Hematopoietic multipotent progenitor cell treated with erythropoietin and hydrocortisone succinate and interleukin-3 and kit ligand, for 15 days (in vitro differentiated cells): Measurements from ENCODE around the gene TRIP12.
"Not testable (repeated sequence)": the region's sequence is repeated elsewhere in the genome, so short reads cannot be mapped to it uniquely, and the experiment has no call there.

Experiments used
- DNase-seq: peaks from one replicate; pipeline ENCODE4 v3.0.0-alpha.2; 2015; ENCODE audit warnings: low spot score

Gene TRIP12

GRCh38 chr2:229874647-229875046 lies 47.2 kb downstream of the TRIP12 start:
- no peak for DNase-seq

GRCh38 chr2:229873123-229873581 lies 48.7 kb downstream of the TRIP12 start:
- DNase-seq = no peak

- no peak for DNase-seq
These were observed 50.7 kb downstream of the TRIP12 start for GRCh38 chr2:229870903-229871656.

GRCh38 chr2:229869226-229869625 lies 52.6 kb downstream of the TRIP12 start:
- no peak for DNase-seq

- no peak for DNase-seq
These were observed 53.0 kb downstream of the TRIP12 start for GRCh38 chr2:229868794-229869193.

GRCh38 chr2:229865033-229865432 lies 56.8 kb downstream of the TRIP12 start:
- no peak for DNase-seq

- no peak for DNase-seq
These were observed 60.4 kb downstream of the TRIP12 start for GRCh38 chr2:229861431-229861830.

- DNase-seq = no peak
These were observed 61.5 kb downstream of the TRIP12 start for GRCh38 chr2:229860334-229860733.

GRCh38 chr2:229858351-229858750 lies 63.5 kb downstream of the TRIP12 start:
- DNase-seq = no peak

GRCh38 chr2:229857634-229858033 lies 64.2 kb downstream of the TRIP12 start:
- no peak for DNase-seq

- DNase-seq = no peak
These were observed 65.4 kb downstream of the TRIP12 start for GRCh38 chr2:229856413-229856812.

- DNase-seq = no peak
These were observed 66.7 kb downstream of the TRIP12 start for GRCh38 chr2:229855116-229855515.

- DNase-seq = peak; percentile 34
These were observed 69.2 kb downstream of the TRIP12 start for GRCh38 chr2:229852565-229852964.

GRCh38 chr2:229851870-229852269 lies 69.9 kb downstream of the TRIP12 start:
- DNase-seq = peak; percentile 17

GRCh38 chr2:229850355-229851275 lies 71.2 kb downstream of the TRIP12 start:
- not testable (repeated sequence) for DNase-seq

GRCh38 chr2:229849073-229849472 lies 72.7 kb downstream of the TRIP12 start:
- no peak for DNase-seq

GRCh38 chr2:229843613-229844012 lies 78.2 kb downstream of the TRIP12 start:
- DNase-seq = no peak

- no peak for DNase-seq
These were observed 83.1 kb downstream of the TRIP12 start for GRCh38 chr2:229838729-229839128.

GRCh38 chr2:229836847-229837246 lies 85.0 kb downstream of the TRIP12 start:
- DNase-seq = no peak

GRCh38 chr2:229835596-229836283 lies 86.1 kb downstream of the TRIP12 start:
- no peak for DNase-seq

- DNase-seq = not testable (repeated sequence)
These were observed 87.4 kb downstream of the TRIP12 start for GRCh38 chr2:229834368-229834767.

- no peak for DNase-seq
These were observed 89.3 kb downstream of the TRIP12 start for GRCh38 chr2:229832510-229832898.
